Measurements from ENCODE around the gene PLCG2.
"Not testable (repeated sequence)": the region's sequence is repeated elsewhere in the genome, so short reads cannot be mapped to it uniquely, and the experiment has no call there.

DNA sequence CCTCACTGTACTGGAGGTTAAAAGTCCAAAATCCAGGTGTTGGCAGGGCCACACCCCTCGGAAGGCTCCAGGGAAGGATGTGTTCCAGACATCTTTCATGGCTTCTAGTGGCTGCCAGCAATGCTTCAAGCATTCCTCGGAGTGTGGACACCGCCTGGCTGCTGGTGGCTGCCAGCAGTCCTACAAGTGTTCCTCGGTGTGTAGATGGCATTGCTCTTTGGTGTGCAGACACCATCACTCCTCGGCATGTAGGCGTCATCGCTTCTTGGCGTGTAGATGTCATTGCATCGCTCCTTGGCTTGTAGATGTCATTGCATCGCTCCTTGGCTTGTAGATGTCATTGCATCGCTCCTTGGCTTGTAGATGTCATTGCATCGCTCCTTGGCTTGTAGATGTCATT, 98.4 kb downstream of the PLCG2 start:
- TF ChIP-seq SUZ12 (IDR thresholded peaks at IDR 0.05); CTBP1 (IDR thresholded peaks at IDR 0.05; ENCODE audit: borderline replicate concordance); BHLHE40 (IDR thresholded peaks at IDR 0.05; ENCODE audit: borderline replicate concordance): not testable (repeated sequence)
